ENCODE measurements around the gene UBE2O. TPM values are rescaled to one million over a fixed set of nuclear protein-coding genes. Genes with fewer than 3 reads are reported as not detected.

UBE2O gene
- total RNA-seq, 1 donor from 2014 or later: 35.7 TPM

GRCh38 chr17:76439314-76439928 is 13.5 kb downstream of the UBE2O start:
- intact Hi-C loops (cut with micrococcal nuclease): no loop called here
- DNase-seq: no peak
- H3K27ac ChIP-seq (replicated peaks): peak overlapping the region; percentile 54
- no peaks in the 10 kb centered on the region for H3K9me3 ChIP-seq (replicated peaks)
- peaks cover 95% of the 10 kb centered on the region for H3K4me1 ChIP-seq
- H3K27me3 ChIP-seq (ENCODE audit: low read depth): no peaks in the 10 kb centered on the region
- TF ChIP-seq CTCF (IDR thresholded peaks at IDR 0.05; ENCODE audit: borderline replicate concordance): no peak
- H3K4me3 ChIP-seq: no peak overlapping the region
- H3K36me3 ChIP-seq: no peaks in the 10 kb centered on the region

GRCh38 chr17:76438906-76439305 is 14.0 kb downstream of the UBE2O start:
- Histone ChIP-seq H3K36me3 (no peaks in the 10 kb centered on the region), H3K27ac (replicated peaks) (peak overlapping the region; percentile 54), H3K9me3 (replicated peaks) (no peaks in the 10 kb centered on the region), H3K4me3 (no peak overlapping the region), H3K4me1 (peaks cover 95% of the 10 kb centered on the region), H3K27me3 (ENCODE audit: low read depth) (no peaks in the 10 kb centered on the region)
- intact Hi-C loops (cut with micrococcal nuclease): no loop called here
- no peak for DNase-seq
- no peak for TF ChIP-seq CTCF (IDR thresholded peaks at IDR 0.05; ENCODE audit: borderline replicate concordance)

GRCh38 chr17:76437467-76438402 is 15.2 kb downstream of the UBE2O start:
- intact Hi-C loops (cut with micrococcal nuclease): no loop called here
- H3K4me1 ChIP-seq: peaks cover 85% of the 10 kb centered on the region
- no peak overlapping the region for H3K27ac ChIP-seq (replicated peaks)
- no peak for TF ChIP-seq CTCF (IDR thresholded peaks at IDR 0.05; ENCODE audit: borderline replicate concordance)
- no peaks in the 10 kb centered on the region for H3K9me3 ChIP-seq (replicated peaks)
- H3K4me3 ChIP-seq: no peak overlapping the region
- H3K27me3 ChIP-seq (ENCODE audit: low read depth): no peaks in the 10 kb centered on the region
- no peak for DNase-seq
- H3K36me3 ChIP-seq: no peaks in the 10 kb centered on the region

GRCh38 chr17:76435751-76436150 is 17.2 kb downstream of the UBE2O start:
- intact Hi-C loops (cut with micrococcal nuclease): no loop called here
- TF ChIP-seq CTCF (IDR thresholded peaks at IDR 0.05; ENCODE audit: borderline replicate concordance): no peak

GRCh38 chr17:76434870-76435269 is 18.1 kb downstream of the UBE2O start:
- Histone ChIP-seq H3K27ac (replicated peaks) (no peak overlapping the region), H3K4me3 (no peak overlapping the region), H3K36me3 (no peaks in the 10 kb centered on the region), H3K4me1 (peaks cover 83% of the 10 kb centered on the region), H3K9me3 (replicated peaks) (no peaks in the 10 kb centered on the region), H3K27me3 (ENCODE audit: low read depth) (no peaks in the 10 kb centered on the region)
- intact Hi-C loops (cut with micrococcal nuclease): no loop called here
- no peak for TF ChIP-seq CTCF (IDR thresholded peaks at IDR 0.05; ENCODE audit: borderline replicate concordance)
- no peak for DNase-seq

More at GRCh38 chr17:76435751-76436150, 17.2 kb downstream of the UBE2O start:
- Histone ChIP-seq H3K9me3 (replicated peaks) (no peaks in the 10 kb centered on the region), H3K27me3 (ENCODE audit: low read depth) (no peaks in the 10 kb centered on the region), H3K4me3 (no peak overlapping the region), H3K36me3 (no peaks in the 10 kb centered on the region), H3K27ac (replicated peaks) (peak overlapping the region; percentile 41), H3K4me1 (peaks cover 83% of the 10 kb centered on the region)
- no peak for DNase-seq

Data from left ventricle myocardium inferior (tissue), 1 donor.